GM19467 (cell line): Measurements from ENCODE around the gene UXT.

Experiments
- ATAC-seq: cut with Tn5 transposase; IDR thresholded peaks from one replicate; pipeline ENCODE4 v1.9.1; 2021; ENCODE audit warnings: mild to moderate bottlenecking, moderate library complexity; ENCODE audit not compliant: unreplicated experiment

UXT gene

DNA sequence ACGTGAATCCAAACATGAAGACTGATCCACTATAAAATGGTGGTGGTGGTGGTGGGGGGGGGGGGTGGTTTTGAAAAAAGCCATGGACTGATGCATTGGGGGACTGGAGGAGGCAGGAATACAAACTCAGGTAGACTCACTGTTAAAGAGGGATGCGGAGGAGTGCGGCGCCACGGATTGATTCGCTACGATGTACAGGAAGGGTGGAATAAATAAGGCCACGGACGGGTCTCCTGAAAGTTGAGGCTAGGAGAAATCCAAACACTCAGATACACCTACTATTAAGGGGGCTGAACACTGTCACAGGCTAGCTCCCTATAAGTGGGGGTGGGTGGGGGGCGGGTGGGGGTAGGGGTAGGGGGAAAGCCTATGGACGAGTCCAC, 9.2 kb downstream of the UXT start:
- ATAC-seq: no peak

- no peak for ATAC-seq
Measured at GRCh38 chrX:47649271-47649670, 9.7 kb downstream of the UXT start.

GRCh38 chrX:47648376-47648775, 10.6 kb downstream of the UXT start:
- no peak for ATAC-seq

GRCh38 chrX:47646636-47647035, 12.3 kb downstream of the UXT start:
- ATAC-seq: no peak

DNA sequence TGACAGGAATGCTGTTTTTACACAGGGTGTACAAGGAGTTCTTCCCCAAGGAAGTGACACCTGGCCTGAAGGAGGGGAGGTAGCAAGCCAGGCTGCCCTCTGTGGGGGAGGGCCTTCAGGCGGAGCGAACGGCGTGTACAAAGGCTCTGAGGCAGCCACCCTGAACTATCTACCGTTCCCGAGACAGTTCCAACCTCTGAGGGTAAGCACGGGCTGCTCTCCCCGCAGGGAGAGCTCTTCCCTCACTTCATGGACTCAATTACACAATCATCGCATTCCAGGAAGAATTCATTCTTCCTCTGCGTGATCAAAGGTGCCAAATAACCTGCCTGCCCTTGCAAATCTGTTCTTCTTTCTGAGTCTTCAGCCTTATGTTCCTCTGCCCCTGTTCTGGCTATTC, 13.4 kb downstream of the UXT start:
- ATAC-seq: no peak

DNA sequence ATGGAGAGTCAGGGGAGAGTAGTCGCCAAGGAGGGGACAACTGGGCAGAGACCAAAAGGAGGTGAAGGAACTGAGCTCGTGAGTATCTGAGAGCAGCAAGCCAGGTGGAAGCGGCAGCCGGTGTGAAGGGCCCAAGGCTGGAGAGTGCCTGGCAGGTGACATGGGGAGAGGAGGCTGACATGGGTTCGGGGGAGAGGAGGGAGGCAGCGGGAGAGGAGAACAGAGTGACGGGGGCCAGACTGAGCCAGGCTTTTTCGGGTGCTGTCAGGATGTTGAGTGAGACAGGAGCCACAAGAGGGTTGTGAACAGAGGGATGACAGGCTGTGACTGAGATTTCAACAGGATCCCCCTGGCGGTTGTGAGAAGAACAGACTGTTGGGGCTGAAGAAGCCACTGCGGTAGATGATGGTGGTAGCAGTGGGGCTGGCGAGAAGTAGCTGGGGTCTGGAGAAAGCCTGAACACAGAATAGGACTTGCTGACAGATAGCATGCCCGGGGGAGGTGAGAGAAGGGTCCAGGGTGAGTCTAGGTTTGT, 14.4 kb downstream of the UXT start:
- no peak for ATAC-seq

GRCh38 chrX:47643926-47644325, 15.1 kb downstream of the UXT start:
- no peak for ATAC-seq

DNA sequence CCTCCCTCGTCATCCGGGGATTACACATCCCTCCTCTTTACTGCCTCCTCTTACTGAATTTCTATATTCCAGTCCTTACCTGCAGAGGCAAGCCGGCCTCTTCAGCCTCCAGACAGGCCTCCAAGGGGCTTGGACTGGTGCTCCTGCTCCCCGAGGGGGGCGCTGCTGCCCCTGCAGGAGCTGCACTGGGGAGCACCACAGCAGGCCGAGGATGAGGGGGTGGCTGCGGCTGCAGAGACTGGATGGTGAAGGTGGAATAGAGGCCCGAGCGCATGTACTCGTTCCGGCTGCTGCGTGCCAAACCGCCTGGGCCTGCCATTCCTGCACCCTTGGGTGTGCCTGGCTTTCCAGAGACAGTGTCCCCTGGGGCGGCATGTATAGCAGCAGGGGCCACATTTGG, 20.2 kb downstream of the UXT start:
- no peak for ATAC-seq

- peak; percentile 59 for ATAC-seq
Measured at GRCh38 chrX:47637546-47638195, 21.3 kb downstream of the UXT start.

DNA sequence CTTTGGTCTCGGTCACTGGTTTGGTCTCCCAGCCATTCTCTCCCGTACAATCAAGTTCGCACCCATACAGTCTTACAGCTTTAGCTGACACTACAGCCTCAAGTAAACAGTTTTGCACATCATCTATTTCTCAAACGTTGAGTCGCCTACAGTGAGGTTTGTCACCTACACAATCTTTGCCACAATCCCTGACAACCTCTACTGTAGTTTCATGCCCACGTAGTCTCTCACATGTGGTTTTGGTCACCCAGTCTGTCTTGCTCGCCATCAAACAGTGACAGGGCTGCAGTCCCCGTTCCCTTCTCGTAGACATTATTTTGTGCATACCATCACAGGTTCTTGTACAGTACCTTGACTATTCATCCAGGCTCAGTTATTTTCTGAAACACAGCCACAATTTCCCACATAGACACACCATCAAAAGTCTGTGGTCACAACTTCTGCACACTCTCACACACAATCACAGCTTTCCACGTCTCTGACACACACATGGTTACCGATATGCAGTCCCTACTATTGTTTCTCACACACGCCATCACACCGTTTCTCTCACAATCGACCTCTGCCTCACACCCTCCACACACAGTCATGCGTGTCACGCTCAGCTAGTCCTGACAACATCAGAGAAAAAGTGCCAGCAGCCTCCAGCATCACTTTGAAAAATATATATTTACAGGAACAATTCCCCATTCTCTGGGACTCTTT, 24.0 kb downstream of the UXT start:
- ATAC-seq: no peak

- ATAC-seq: no peak
Measured at GRCh38 chrX:47633689-47634590, 25.0 kb downstream of the UXT start.

GRCh38 chrX:47632666-47633065, 26.3 kb downstream of the UXT start:
- ATAC-seq: no peak

- ATAC-seq: no peak
Measured at GRCh38 chrX:47631676-47632075, 27.3 kb downstream of the UXT start.

DNA sequence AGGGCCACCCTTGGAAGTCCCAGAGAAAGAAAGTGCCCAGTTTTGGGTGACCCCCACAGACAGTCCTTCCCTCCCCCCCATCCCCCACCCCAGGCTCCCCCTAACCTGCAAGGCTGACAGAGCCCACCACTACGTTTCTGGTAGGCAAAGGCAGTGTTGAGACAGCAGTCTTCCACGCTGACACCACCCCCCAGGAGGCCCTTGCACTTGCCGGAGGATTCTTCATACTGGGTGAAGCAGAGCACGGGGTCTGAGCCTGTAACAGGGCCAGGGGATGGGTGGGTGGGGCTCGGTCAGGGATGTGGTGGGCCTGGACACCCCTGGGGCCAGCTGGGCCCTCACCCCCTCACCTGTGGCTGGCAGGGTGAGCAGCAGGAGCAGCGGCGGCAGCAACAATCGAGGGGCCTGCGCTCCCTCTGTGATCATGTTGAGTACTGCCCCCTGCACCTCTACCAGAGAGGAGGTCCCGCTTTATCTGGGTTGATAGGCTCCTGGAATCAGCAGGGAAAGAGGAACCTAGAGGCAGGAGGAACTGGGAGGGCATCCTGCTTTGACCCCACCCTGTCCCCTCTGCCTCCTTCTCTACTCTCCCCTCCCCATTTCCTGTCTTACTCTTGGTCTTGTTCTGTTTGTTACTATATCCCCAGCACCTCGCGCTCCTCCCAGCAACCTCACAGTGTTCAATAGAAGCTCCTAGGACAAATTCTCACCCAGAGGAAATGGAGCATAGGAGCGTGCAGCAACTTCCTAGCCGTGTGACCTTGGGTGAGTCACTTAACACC, 29.4 kb downstream of the UXT start, which contains the start of gene CFP:
CFP (minus strand) TSS at position 512 of the 782 bp plus-strand sequence; CDS start at position 426, 86 bp downstream.
- ATAC-seq: no peak

DNA sequence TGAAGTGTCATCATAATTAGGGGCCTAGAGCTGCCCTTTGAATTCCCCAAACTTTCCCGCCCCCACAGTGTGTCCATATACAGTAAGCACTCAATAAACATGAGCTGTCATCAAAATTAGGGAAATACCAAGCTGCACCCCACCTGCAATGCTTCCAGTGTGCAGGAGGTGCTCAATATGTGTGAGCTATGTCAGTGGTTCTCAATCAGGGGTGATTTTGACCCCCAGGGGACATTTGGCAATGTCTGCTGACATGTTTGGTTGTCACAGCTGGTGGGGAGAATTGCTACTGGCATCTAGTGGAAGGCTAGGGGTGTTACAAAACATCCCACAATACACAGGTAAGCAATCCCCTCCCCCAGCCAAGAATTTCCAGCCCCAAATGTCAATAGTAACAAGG, 30.0 kb downstream of the UXT start:
- ATAC-seq: no peak

DNA sequence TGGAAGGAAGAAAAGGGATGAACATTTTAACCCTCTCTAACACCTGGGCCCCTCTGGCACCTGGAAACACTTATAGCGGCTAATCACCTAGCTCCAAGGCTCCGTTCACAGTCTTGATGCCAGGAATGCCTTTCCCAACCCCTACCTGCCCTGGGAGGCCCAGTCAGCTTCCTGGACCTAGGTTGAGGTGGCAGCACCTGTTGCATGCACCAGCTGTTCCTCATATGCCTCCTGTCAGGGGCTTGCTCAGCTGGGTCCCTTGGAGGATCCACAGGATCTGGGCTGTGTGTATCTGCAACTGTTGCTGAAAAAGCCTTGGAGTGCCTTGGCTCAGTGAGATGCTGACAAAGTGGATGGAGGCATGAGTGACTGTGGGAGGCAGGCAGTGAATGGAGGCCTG, 33.6 kb downstream of the UXT start:
- ATAC-seq: no peak

GRCh38 chrX:47623540-47624027, 35.4 kb downstream of the UXT start:
- ATAC-seq: no peak

DNA sequence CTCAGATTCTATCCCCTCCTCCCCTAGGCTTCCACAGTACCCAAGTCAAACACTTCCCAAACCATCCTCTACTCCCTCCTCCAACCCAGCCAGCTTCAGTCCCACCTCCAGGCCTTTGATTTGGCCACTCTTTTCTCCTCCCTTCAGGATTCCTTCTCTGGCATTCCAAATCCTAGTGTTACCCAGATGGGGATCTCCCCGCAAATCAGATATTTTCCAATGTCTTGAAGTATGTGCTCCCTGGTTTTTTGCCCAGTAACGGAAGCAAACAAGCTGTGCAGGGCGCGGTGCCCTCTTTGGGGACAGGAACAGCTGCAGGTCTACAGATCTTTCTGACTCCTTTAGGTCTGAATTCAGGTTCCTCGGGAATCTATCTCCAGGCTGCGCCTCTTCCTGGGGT, 37.1 kb downstream of the UXT start:
- ATAC-seq: no peak

- no peak for ATAC-seq
Measured at GRCh38 chrX:47620303-47620685, 38.7 kb downstream of the UXT start.

DNA sequence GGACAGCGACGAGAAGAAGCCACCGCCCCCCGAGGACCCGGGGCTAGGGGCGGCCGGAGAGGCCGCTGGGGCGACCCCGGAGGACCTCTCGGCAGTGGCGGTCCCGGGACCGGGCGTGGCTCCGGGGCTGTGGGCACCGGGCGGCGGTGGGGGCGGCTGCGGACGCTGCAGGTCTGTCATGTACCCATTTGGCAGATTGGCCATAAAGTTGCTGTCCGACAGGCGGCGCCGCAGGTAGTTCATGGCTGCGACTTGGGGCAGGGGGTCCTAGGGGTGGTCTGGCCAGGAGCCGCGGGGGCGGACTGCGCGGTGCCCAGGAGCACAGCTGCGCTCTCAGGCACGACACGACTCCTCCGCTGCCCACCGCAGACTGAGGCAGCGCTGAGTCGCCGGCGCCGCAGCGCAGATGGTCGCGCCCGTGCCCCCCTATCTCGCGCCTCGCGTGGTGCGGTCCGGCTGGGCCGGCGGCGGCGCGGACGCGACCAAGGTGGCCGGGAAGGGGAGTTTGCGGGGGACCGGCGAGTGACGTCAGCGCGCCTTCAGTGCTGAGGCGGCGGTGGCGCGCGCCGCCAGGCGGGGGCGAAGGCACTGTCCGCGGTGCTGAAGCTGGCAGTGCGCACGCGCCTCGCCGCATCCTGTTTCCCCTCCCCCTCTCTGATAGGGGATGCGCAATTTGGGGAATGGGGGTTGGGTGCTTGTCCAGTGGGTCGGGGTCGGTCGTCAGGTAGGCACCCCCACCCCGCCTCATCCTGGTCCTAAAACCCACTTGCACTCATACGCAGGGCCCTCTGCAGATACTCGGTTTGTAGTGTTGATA, 39.3 kb downstream of the UXT start, which contains the start of gene SYN1:
SYN1 (minus strand) TSS at position 372 of the 817 bp plus-strand sequence; CDS start at position 243, 129 bp downstream.
- peak; percentile 56 for ATAC-seq
